ENCODE results near the gene TFPT.
"Not testable (repeated sequence)": the region's sequence is repeated elsewhere in the genome, so short reads cannot be mapped to it uniquely, and the experiment has no call there.

- not testable (repeated sequence) for TF ChIP-seq EZH2 (IDR thresholded peaks at IDR 0.05; ENCODE audit: low read depth); CTCF (conservative IDR thresholded peaks at IDR 0.05)
These were observed 15.6 kb downstream of the TFPT start for GRCh38 chr19:54099903-54100255.

Measured in PC-9 (cell line).